ENCODE data around the gene ACR.

ACR gene

GRCh38 chr22:50699756-50700386 is 38.1 kb upstream of the ACR start:
- Mint-ChIP-seq H3K4me1 (ENCODE audit: low read depth) (peaks cover 13% of the 10 kb centered on the region), H3K27ac (no peak overlapping the region), H3K36me3 (ENCODE audit: low read depth) (no peaks in the 10 kb centered on the region), H3K9me3 (no peaks in the 10 kb centered on the region), H3K4me3 (no peak overlapping the region), H3K27me3 (no peaks in the 10 kb centered on the region)

GRCh38 chr22:50700387-50701075 is 37.5 kb upstream of the ACR start:
- no peaks in the 10 kb centered on the region for H3K36me3 Mint-ChIP-seq (ENCODE audit: low read depth)
- H3K4me1 Mint-ChIP-seq (ENCODE audit: low read depth) = peaks cover 13% of the 10 kb centered on the region
- H3K27me3 Mint-ChIP-seq = no peaks in the 10 kb centered on the region
- no peak overlapping the region for H3K27ac Mint-ChIP-seq
- H3K9me3 Mint-ChIP-seq = no peaks in the 10 kb centered on the region
- H3K4me3 Mint-ChIP-seq = no peak overlapping the region

GRCh38 chr22:50701076-50701419 is 37.0 kb upstream of the ACR start:
- H3K9me3 Mint-ChIP-seq = no peaks in the 10 kb centered on the region
- peaks cover 13% of the 10 kb centered on the region for H3K4me1 Mint-ChIP-seq (ENCODE audit: low read depth)
- no peaks in the 10 kb centered on the region for H3K27me3 Mint-ChIP-seq
- no peaks in the 10 kb centered on the region for H3K36me3 Mint-ChIP-seq (ENCODE audit: low read depth)
- H3K27ac Mint-ChIP-seq = no peak overlapping the region
- no peak overlapping the region for H3K4me3 Mint-ChIP-seq

GRCh38 chr22:50701428-50702154 is 36.4 kb upstream of the ACR start:
- H3K36me3 Mint-ChIP-seq (ENCODE audit: low read depth) = no peaks in the 10 kb centered on the region
- H3K4me3 Mint-ChIP-seq = no peak overlapping the region
- H3K9me3 Mint-ChIP-seq = no peaks in the 10 kb centered on the region
- H3K4me1 Mint-ChIP-seq (ENCODE audit: low read depth) = peaks cover 13% of the 10 kb centered on the region
- H3K27me3 Mint-ChIP-seq = no peaks in the 10 kb centered on the region
- H3K27ac Mint-ChIP-seq = no peak overlapping the region

- no peaks in the 10 kb centered on the region for H3K9me3 Mint-ChIP-seq
- H3K27ac Mint-ChIP-seq = no peak overlapping the region
- H3K4me3 Mint-ChIP-seq = no peak overlapping the region
- peaks cover 13% of the 10 kb centered on the region for H3K4me1 Mint-ChIP-seq (ENCODE audit: low read depth)
- no peaks in the 10 kb centered on the region for H3K36me3 Mint-ChIP-seq (ENCODE audit: low read depth)
- no peaks in the 10 kb centered on the region for H3K27me3 Mint-ChIP-seq
Observed at GRCh38 chr22:50702261-50702671, 35.7 kb upstream of the ACR start.

- Mint-ChIP-seq H3K36me3 (ENCODE audit: low read depth) (no peaks in the 10 kb centered on the region), H3K4me1 (ENCODE audit: low read depth) (peaks cover 13% of the 10 kb centered on the region), H3K4me3 (no peak overlapping the region), H3K9me3 (no peaks in the 10 kb centered on the region), H3K27ac (no peak overlapping the region), H3K27me3 (no peaks in the 10 kb centered on the region)
Observed at GRCh38 chr22:50702821-50703725, 34.9 kb upstream of the ACR start.

GRCh38 chr22:50703726-50704509 is 34.1 kb upstream of the ACR start:
- H3K27me3 Mint-ChIP-seq = no peaks in the 10 kb centered on the region
- no peaks in the 10 kb centered on the region for H3K36me3 Mint-ChIP-seq (ENCODE audit: low read depth)
- H3K27ac Mint-ChIP-seq = no peak overlapping the region
- H3K9me3 Mint-ChIP-seq = no peaks in the 10 kb centered on the region
- H3K4me1 Mint-ChIP-seq (ENCODE audit: low read depth) = peaks cover 13% of the 10 kb centered on the region
- no peak overlapping the region for H3K4me3 Mint-ChIP-seq

- Mint-ChIP-seq H3K27me3 (no peaks in the 10 kb centered on the region), H3K4me3 (no peak overlapping the region), H3K27ac (no peak overlapping the region), H3K36me3 (ENCODE audit: low read depth) (no peaks in the 10 kb centered on the region), H3K9me3 (no peaks in the 10 kb centered on the region), H3K4me1 (ENCODE audit: low read depth) (peaks cover 13% of the 10 kb centered on the region)
Observed at GRCh38 chr22:50704510-50705218, 33.3 kb upstream of the ACR start.

- H3K36me3 Mint-ChIP-seq (ENCODE audit: low read depth) = no peaks in the 10 kb centered on the region
- H3K27ac Mint-ChIP-seq = no peak overlapping the region
Observed at GRCh38 chr22:50705219-50705691, 32.7 kb upstream of the ACR start.

GRCh38 chr22:50705851-50706351 is 32.1 kb upstream of the ACR start:
- Mint-ChIP-seq H3K4me3 (no peak overlapping the region), H3K27me3 (no peaks in the 10 kb centered on the region), H3K9me3 (no peaks in the 10 kb centered on the region), H3K27ac (no peak overlapping the region), H3K36me3 (ENCODE audit: low read depth) (no peaks in the 10 kb centered on the region), H3K4me1 (ENCODE audit: low read depth) (peaks cover 13% of the 10 kb centered on the region)

More at GRCh38 chr22:50705219-50705691, 32.7 kb upstream of the ACR start:
- no peaks in the 10 kb centered on the region for H3K9me3 Mint-ChIP-seq
- H3K4me1 Mint-ChIP-seq (ENCODE audit: low read depth) = peaks cover 13% of the 10 kb centered on the region
- H3K4me3 Mint-ChIP-seq = no peak overlapping the region
- no peaks in the 10 kb centered on the region for H3K27me3 Mint-ChIP-seq

GRCh38 chr22:50706481-50707125 is 31.4 kb upstream of the ACR start:
- no peaks in the 10 kb centered on the region for H3K9me3 Mint-ChIP-seq

GRCh38 chr22:50708474-50708873 is 29.5 kb upstream of the ACR start:
- Mint-ChIP-seq H3K4me1 (ENCODE audit: low read depth) (no peaks in the 10 kb centered on the region), H3K27ac (no peak overlapping the region), H3K4me3 (no peak overlapping the region)

More at GRCh38 chr22:50706481-50707125, 31.4 kb upstream of the ACR start:
- Mint-ChIP-seq H3K4me3 (no peak overlapping the region), H3K4me1 (ENCODE audit: low read depth) (peaks cover 13% of the 10 kb centered on the region), H3K27me3 (no peaks in the 10 kb centered on the region), H3K36me3 (ENCODE audit: low read depth) (no peaks in the 10 kb centered on the region), H3K27ac (no peak overlapping the region)

GRCh38 chr22:50708996-50709395 is 29.0 kb upstream of the ACR start:
- H3K27me3 Mint-ChIP-seq = no peaks in the 10 kb centered on the region
- no peak overlapping the region for H3K4me3 Mint-ChIP-seq
- H3K36me3 Mint-ChIP-seq (ENCODE audit: low read depth) = no peaks in the 10 kb centered on the region
- H3K9me3 Mint-ChIP-seq = no peaks in the 10 kb centered on the region
- no peak overlapping the region for H3K27ac Mint-ChIP-seq
- no peaks in the 10 kb centered on the region for H3K4me1 Mint-ChIP-seq (ENCODE audit: low read depth)

More at GRCh38 chr22:50708474-50708873, 29.5 kb upstream of the ACR start:
- Mint-ChIP-seq H3K36me3 (ENCODE audit: low read depth) (no peaks in the 10 kb centered on the region), H3K9me3 (no peaks in the 10 kb centered on the region), H3K27me3 (no peaks in the 10 kb centered on the region)

Data from stimulated activated naive CD8-positive, alpha-beta T cell treated with anti-CD3 and anti-CD28 coated beads, Interleukin-15, Interleukin-2, amounts not matched to agents 100 ng/mL and 50 ng/mL, for 24 hours (primary cell).